HS-5 (cell line): Measurements from ENCODE around the gene ABHD14A.

Source experiments
- DNase-seq: peaks from one replicate; pipeline ENCODE4 v3.0.0-alpha.2; 2012; ENCODE audit warnings: low read depth

Gene ABHD14A

GRCh38 chr3:52020796-52021195, 45.9 kb downstream of the ABHD14A start:
- no peak for DNase-seq

GRCh38 chr3:52021489-52022268, 46.8 kb downstream of the ABHD14A start:
- DNase-seq: no peak

- DNase-seq: no peak
These were observed 47.6 kb downstream of the ABHD14A start for GRCh38 chr3:52022323-52023100.

GRCh38 chr3:52023101-52023770, 48.4 kb downstream of the ABHD14A start:
- no peak for DNase-seq

- no peak for DNase-seq
These were observed 49.2 kb downstream of the ABHD14A start for GRCh38 chr3:52023860-52024764.

GRCh38 chr3:52024765-52025452, 50.0 kb downstream of the ABHD14A start:
- DNase-seq: no peak

GRCh38 chr3:52025453-52025852, 50.6 kb downstream of the ABHD14A start:
- no peak for DNase-seq

GRCh38 chr3:52026041-52026440, 51.2 kb downstream of the ABHD14A start:
- no peak for DNase-seq

GRCh38 chr3:52028572-52028971, 53.7 kb downstream of the ABHD14A start:
- peak; percentile 5 for DNase-seq

- no peak for DNase-seq
These were observed 54.2 kb downstream of the ABHD14A start for GRCh38 chr3:52029053-52029452.

- DNase-seq: no peak
These were observed 54.7 kb downstream of the ABHD14A start for GRCh38 chr3:52029535-52029934.
